ENCODE data around the gene ZNF785.
A peak's percentile ranks its signal among the peaks of the same experiment; 100 is the strongest.
"Not testable (repeated sequence)": the region's sequence is repeated elsewhere in the genome, so short reads cannot be mapped to it uniquely, and the experiment has no call there.

The ZNF785 gene

DNA sequence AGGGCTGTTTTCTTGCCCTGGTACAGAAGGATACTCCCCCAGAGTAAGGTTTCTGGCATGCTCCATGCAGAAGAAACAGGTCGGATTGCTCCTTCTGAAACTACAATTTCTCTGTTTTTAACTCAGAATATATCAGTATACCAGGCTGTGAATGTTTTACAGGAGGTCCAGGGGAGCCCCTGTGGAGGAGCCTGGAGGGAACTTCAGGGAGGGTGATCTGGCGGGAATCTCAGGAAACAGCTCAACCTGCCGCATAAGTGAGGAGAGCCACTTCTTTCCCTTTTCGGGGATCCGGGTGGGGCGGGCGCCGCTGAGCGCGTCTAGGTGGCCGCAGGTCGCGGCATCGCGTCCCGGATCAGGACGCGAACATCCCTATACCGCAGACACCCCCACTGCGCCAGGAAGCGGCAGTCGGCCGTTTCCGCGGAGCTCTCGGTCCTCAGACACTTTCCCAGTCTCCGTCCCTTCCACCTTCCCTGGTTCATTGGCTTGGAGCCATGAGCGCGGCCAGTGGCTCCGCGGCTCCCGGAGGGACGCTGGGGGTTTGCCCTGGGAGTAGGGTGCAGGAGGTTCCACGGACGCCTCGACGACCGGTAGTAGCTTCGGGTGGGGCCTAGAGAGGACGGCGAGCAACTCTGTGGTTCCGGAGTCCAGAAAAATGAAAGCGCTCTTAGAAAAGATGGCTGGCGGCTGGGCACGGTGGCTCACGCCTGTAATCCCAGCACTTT lies 24.2 kb downstream of the ZNF785 start:
- peak; percentile 24 for DNase-seq

DNA sequence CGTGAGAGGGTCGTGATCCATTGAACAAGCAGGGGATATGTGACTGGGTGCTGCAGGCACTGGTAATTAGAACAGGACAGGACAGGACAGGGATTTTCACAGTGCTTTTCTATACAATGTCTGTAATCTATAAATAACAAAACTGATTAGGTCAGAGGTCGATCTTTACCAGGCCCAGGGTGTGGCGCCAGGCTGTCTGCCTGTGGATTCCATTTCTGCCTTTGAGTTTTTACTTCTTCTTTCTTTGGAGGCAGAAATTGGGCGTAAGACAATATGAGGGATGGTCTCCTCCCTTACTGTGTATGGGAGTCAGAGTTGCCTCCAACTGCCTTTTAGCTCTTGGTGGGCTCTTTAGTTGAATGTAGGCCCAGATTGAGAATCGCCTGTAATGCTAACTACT lies 25.8 kb downstream of the ZNF785 start:
- DNase-seq: no peak

DNA sequence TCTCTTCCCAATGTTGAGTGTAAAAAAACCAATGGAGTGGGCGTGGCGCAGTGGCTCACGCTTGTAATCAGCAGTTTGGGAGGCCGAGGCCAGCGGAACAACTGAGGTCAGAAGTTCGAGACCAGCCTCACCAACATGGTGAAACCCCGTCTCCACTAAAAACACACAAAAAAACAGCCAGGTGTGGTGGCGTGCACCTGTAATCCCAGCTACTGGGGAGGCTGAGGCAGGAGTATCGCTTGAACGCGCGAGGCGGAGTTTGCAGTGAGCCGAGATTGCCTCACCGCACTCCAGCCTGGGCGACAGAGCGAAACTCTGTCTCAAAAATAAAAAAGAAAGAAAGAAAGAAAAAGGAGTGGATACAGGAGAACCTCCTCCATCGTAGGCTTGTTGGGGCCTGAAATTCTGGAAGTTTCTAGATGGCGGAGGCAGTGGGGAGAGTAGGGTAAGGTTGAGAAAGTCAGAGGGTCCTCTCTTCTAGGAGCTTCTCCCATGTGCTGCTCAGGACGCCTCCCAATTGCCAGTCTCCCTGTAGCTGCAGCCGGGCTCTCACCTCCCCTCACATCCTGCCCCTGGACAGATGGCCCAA lies 26.6 kb downstream of the ZNF785 start:
- no peak for DNase-seq

DNA sequence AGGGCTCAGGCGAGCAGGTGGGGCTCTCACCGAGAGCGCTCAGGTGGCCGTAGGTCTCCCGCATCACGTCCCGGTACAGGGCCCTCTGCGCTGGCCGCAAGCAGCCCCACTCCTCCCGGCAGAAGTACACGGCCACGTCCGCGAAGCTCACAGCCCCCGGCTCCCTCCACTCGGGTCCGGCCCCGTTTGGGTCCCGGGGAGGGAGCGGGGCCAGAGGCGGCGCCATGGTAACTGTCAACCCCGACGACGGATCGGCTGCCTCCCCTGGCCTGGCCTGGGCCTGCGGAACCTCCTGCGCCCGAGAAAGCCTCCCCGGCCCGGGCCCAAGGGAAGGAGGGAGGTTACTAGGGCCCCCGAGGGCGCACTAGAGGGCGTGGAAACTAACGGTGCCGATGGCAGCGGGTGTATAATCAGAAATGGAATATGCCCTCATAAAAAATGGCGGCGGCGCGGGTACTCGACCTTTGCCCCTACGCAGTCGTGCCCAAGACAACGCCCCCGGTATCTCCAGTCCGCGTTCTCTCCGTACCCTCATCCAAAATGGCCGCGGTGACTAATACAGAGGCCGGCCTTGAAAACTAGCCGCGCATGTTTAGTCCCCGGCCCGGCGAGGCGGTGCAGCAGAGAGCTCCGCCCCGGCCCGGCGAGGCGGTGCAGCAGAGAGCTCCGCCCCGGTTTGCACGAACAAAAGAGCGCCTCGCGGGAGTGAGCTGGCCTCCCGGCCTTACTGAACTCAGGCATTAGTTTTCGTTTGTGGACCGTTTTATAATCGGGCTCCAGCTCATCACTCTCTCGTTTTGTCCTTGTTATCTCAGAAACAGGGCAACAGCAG lies 27.3 kb downstream of the ZNF785 start, which contains the start of gene ZNF764:
Gene ZNF764 (minus strand): TSS at position 418 of the 832 bp plus-strand sequence. CDS start 192 bp downstream, at position 226.
- peak; percentile 98 for DNase-seq

DNA sequence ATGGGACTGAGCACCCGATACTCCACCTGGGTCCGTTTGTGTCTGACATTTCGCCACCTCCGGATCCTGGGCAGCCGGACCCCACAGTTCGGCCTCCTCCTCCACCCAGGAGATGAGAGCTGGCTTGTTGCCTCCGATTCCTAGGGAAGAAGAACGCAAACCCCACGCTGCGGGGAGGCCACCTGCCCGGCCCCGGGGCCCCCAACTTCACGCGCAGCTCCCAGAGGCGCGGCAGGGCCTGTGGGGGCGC lies 27.9 kb downstream of the ZNF785 start:
- no peak for DNase-seq

DNA sequence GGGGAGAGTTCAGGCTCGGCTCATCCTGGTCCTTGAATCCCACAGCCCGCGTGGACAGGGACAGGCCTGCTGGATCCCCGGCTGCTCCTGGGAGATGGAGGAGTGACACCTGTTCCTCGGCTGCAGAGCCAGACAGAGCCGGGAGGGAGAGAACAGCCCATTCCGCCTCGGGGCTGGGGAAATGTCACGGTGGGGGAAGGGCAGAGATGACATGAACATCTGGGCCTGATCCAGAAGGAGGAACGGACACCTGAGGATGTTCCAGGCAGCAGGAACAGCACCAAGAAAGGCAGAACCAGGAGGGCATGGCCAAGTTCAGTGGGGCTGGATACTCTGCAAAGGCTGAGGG lies 29.4 kb downstream of the ZNF785 start:
- DNase-seq: no peak

DNA sequence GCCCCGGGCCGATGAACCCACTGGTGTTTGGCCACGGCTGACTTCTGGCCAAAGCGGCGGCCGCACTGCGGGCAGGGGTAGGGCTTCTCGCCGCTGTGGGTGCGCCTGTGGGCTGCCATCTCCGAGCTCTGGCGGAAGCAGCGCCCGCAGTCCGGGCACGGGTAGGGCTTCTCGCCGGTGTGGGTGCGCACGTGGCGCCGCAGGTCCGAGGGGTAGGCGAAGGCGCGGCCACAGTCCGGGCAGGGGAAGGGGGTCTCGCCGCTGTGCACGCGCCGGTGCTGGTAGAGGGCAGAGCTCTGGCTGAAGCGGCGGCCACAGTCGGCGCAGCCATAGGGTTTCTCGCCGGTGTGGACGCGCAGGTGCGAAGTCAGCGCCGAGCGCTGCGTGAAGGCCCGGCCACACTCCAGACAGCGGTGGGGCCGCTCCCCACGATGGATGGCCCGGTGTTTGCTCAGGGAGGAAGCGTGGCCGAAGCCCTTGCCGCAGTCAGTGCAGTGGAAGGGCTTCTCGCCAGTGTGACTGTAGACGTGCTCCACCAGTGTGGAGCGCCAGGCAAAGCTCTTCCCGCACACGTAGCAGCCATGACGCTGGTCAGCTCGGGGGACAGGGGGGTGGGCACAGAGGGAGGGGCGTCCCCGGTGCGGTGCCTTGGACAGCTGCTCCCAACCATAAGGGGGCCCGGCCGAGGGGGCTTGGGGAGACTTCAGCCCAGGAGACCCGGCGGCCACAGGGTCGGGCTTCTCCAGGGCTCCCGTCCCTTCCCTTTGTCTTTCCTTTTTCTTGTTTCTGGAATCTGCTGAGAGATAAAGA lies 30.0 kb downstream of the ZNF785 start:
- no peak for DNase-seq

DNA sequence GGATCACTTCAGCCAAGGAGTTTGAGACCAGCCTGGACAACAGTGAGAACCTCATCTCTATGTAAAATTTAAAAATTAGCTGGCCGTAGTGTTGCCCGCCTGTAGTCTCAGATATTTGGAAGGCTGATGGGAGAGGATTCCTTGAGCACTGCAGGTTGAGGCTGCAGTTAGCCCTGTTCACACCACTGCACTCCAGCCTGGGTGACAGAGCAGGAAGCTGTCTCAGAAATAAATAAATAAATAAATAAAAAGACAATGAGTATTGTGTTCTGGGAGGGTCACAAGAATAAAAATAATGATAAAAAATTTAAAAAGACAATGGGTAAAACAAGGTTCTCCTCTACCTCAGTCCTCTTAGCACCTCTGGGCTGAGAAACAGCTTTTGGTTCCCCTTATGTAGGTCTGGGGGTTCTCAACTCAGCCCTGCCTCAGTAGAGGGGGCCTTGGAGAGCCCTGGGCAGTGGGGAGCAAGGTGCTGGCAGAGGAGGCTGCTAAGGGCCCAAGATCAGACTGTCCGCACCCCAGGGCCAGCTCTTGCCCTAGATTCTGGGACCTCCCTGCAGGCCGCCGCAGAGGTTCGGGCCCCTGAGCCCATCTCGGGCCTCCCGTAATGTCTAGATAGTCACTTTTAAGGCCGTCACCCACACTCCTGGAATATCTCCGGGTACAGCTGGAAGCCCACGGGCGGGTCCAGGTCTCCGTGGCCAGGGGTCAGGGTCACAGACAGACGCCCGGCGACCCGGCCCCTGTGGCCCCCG lies 30.8 kb downstream of the ZNF785 start:
- DNase-seq: no peak

DNA sequence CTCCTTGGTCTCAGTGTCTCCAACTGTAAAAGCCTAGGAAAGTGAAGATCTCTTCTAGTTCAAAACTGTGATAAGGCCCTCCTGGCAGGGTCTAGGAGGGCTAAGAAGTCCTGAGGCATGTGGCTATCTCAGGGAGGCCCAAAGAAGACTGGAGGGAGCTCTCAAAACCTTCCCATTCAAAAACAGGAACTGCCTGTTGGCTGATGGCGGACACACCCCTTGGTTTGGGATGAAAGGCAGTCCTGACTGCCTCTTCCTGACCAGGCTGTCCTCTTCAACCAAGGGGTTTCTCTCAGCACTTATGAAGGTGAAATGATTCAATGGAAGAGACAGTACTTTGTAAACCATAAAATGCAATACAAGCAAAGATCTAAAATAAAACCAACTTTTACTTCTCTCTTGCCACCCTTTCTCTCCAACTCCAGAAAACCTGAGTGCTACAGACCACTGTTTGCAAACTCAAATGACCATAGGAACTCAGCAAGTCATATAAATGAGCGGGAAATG lies 32.1 kb downstream of the ZNF785 start:
- DNase-seq: no peak

DNA sequence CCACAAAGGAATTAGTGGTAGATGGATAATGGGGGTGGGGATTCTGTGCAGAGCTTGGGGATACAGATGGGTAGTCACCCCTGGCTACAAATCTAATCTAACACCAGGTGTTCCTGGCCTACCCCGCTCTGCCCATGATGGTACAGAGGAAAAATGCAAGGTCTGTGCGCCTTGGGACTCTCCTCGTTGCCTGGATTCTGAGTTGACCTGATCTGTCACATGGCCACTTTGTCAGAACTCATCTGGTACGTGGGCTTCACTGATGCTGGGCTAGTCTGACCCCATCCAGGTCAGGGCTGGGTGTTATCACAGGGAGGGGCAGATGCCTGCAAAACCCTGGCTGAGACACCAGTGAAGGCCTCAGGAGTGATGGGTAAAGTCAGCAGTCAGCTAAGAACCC lies 32.5 kb downstream of the ZNF785 start:
- DNase-seq: no peak

DNA sequence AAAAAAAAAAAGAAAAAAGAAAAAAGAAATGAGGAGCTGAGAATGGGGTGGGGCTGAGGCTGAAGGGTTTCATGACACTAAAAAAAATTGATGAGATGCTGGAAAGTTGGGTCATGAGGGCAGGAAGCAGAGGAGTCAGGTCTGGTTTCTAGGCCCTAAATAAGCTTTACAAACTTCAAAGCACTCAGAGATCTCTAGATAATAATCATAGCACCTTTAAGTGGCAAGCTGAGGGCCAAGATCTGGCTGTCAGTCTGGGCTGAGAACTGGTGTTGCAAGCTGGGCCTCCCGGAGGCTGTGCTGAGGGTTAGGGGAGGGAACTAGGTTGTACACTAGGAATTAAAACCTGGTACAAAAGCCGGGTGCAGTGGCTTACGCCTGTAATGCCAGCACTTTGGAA lies 33.7 kb downstream of the ZNF785 start:
- peak; percentile 75 for DNase-seq

DNA sequence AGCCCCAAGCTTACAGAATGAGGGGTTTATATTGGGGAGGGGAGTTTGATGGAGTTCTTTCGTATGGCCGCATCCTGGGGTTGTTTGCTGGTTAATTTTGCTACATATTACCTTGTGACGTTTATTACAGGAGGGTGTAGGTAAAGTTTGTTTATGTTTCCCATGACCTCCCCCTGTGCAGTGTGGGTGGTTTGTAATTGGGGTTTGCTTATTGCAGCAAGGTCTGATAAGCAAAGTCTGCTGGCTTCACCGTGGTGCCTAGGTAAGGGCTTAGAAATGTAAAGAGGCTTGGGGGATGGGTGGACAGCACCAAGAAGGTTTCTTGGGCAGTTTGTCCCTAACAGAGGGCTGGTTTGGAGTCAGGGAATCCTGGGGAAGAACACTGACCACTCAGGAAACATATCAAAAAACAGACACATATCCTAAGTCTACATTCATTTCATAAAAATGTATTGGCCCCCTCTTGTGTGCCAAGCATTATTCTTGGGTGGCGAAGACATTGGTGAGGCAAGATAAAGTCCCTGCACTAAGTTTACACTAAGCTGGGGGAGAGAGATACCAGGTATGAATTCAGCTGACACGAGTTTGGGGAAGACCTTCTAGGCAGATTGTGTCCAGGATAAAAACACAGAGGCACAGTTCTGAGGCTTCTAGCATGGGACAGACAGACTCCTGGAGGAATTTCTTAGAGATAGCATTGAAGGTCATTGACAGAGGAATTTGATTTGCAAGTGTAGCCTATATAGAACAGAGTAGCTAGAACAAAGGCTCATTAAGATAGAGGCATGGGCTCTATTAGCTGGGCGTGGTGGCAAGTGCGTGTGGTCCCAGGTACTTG lies 36.9 kb downstream of the ZNF785 start:
- no peak for DNase-seq

DNA sequence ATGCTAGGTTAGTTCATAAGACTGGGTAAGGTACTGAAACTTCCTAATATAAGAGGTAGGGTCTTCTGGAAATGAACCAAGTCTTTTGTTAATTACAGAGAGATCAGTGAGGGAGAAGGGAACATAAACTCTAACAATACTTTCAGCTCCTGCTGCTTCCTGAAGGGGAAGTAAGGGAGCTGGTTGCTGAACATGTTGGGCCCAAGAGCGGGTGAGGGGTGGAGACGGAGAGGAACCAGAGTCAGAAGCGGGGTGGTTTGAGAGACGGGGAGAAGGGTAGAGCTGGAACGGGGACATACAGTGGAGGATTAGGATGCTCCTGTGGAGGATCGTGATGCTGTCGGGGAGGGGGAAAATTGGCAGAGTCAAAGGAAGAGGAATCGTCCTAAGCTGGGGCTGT lies 39.4 kb downstream of the ZNF785 start:
- DNase-seq: no peak

DNA sequence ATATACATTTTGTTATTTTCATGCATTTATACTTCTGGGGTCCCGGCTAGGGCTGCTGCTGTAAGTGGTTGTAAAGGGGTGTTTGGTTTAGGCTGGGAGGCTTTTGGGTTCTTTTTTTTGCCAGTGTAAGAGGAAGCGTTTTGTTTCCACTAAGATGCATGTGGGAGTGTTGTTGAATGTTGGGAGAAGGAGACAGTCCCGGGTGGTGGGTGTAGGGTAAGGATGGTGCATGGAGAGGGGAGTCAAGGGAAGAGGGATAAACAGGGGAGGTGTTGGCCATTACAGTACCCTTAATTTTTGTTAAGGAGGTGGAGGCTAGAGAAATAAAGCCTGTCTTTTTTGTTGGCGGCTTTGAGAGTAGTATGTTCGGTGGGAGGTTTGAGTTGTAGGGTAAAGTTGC lies 42.4 kb downstream of the ZNF785 start:
- no peak for DNase-seq

DNA sequence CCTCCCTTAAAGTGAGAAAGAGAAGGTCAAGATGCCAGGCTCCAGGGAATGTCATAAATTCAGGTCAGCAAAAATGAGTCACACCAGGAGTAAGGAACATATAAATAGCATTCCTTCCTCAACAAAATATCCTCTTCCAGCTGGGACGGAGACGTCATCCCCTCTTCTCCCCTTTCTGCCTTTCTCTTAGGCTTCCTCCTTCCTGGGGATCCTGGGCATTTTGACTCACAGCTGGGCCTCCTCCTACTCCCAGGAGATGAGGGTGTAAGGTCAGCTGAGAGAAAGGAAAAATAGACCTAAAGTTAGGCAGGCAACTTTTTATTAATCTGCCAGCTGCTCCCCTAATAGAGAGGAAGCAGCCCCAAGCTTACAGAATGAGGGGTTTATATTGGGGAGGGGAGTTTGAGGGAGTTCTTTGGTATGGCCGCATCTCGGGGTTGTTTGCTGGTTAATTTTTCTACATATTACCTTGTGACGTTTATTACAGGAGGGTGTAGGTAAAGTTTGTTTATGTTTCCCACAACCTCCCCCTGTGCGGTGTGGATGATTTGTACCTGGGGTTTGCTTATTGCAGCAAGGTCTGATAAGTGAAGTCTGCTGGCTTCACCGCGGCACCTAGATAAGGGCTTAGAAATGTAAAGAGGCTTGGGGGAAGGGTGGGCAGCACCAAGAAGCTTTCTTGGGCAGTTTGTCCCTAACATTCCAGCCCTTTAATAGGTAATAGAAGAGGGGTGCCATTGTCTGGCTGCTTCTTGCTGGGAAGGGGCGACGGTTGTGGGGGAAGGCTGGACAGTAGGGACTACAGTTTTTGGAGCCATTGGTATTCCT lies 43.8 kb downstream of the ZNF785 start:
- DNase-seq: no peak

DNA sequence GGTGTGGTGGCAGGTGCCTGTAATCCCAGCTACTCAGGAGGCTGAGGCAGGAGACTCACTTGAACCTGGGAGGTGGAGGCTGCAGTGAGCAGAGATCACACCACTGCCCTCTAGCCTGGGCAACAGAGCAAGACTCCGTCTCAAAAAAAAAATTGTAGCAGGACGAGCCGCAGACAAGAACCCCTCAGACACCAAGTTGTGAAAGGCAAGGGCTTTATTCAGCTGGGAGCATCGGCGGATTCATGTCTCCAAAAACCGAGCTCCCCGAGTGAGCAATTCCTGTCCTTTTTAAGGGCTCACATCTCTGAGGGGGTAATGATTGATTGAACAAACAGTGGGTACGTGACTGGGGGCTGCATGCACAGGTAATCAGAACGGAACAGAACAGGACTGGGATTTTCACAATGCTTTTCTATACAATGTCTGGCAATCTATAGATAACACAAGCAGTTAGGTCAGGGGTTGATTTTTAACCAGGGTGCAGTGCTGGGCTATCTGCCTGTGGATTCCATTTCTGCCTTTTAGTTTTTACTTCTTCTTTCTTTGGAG lies 44.5 kb downstream of the ZNF785 start:
- not testable (repeated sequence) for DNase-seq

DNA sequence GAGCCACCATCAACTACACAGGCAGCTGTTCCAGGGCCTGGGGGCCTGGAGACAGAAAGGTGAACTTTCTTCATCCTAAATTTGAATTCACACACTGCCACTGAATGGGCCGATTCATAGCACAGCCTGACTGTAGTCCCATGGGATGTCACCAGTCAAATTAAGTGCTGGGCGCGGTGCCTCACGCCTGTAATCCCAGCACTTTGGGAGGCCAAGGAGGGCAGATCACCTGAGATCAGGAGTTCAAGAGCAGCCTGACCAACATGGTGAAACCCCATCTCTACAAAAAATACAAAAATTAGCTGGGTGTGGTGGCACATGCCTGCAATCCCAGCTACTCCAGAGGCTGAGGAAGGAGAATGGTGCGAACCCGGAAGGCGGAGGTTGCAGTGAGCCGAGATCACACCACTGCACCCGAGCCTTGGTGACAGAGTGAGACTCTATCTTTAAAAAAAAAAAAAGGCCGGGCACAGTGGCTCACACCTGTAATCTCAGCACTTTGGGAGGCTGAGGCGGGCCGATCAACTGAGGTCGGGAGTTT lies 45.4 kb downstream of the ZNF785 start:
- DNase-seq: not testable (repeated sequence)

DNA sequence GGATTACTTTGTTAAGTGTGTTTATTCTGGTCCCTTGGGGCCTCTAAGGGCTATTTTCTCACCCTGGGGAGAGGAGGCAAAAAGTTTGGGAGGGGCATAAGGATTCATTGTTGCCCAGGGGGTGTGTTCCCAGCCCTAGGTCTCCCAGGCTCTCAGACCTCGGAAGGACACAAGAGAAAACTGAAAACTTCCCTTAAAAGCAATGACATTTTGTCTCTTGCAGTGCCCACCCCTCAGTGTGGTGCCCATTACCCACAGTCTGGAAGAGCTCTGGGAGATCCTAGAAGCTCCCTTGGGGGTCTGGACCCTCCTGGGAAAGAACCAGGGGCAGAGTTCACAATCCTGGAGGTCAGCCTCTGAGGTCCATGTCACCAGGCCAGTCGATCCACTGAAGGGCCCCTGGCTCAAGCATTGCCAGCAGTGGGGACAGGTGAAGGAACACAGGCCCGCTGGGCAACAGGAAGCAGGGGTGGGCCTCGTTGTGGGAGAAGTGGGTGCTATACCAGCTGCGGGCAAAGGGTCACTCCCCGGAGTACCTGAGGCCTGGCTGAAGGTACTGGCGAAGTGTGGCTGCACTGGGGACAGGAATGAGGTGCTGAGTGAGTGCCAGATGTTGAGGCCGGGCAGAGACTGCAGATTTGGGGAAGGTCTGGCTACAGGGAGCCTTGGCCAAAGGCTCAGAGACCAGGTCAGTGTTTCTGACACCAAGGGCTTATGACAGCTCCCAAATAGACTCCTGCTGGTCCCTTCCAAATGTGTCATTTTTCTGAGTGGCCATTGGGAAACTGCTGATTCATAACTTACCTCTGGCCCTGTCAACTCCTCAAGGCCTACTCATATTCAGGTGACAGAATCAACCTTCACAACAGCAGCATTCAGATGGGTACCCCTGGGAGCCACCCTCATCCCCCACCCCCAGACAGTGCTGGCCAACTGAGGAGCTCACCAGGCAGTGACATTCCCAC lies 46.2 kb downstream of the ZNF785 start:
- DNase-seq: no peak

Data from activated CD4-positive, alpha-beta T cell treated with anti-CD3 and anti-CD28 coated beads for 48 hours (primary cell).